PC-3 (cell line): ENCODE results near the gene UPK2. TPM values are rescaled to one million over a fixed set of nuclear protein-coding genes. Genes with fewer than 3 reads are reported as not detected.

ENCODE experiments used
- ATAC-seq: fragments of 200-7000 bp; cut with Tn5 transposase; 2 replicates; pipeline ENCODE4 v1.9.1; 2020; ENCODE audit warnings: mild to moderate bottlenecking, moderate library complexity
- Bru-seq: library from RNA; stranded (reverse); fragments of 400-500 nt; gene quantifications from one replicate; lab custom pipeline; 2021; lab: Mats Ljungman, UMichigan
- BruChase-seq, 2 experiments: library from RNA; stranded (reverse); fragments of 400-500 nt; gene quantifications; one replicate each; lab custom pipeline; 2021; lab: Mats Ljungman, UMichigan
- BruUV-seq: library from RNA; stranded (reverse); fragments of 400-500 nt; replicated peaks from 2 replicates; lab custom pipeline; 2021; lab: Mats Ljungman, UMichigan
- CTCF ChIA-PET: fragments of 300-600 bp; sonication (Branson Sonifier 250); formaldehyde crosslinking; loops from one replicate; lab custom pipeline; 2022; ENCODE audit warnings: antibody characterized with exemption; lab: Charles Lee
- POLR2A ChIA-PET: fragments of 300-600 bp; sonication (Branson Sonifier 250); formaldehyde crosslinking; loops from one replicate; lab custom pipeline; 2022; ENCODE audit warnings: antibody characterized with exemption; ENCODE audit not compliant: unreplicated experiment; lab: Charles Lee
- DNase-seq: peaks from one replicate; pipeline ENCODE4 v3.0.0-alpha.2; 2015
- H2AFZ ChIP-seq: fragments of 300-600 bp; sonication (generic); 2 replicates; pipeline ENCODE4 v1.6.0; 2016; ENCODE audit warnings: antibody characterized with exemption, low read length
- H3F3A ChIP-seq: fragments of 300-600 bp; sonication (generic); one replicate; pipeline ENCODE4 v1.6.0; 2017; ENCODE audit warnings: antibody characterized with exemption, low read length, control low read depth, mild to moderate bottlenecking; ENCODE audit not compliant: unreplicated experiment
- H3K27ac ChIP-seq: fragments of 300-600 bp; sonication (generic); 2 replicates; pipeline ENCODE4 v1.5.1; 2016; ENCODE audit warnings: mild to moderate bottlenecking, low read length
- H3K27me3 ChIP-seq: fragments of 300-600 bp; sonication (generic); 2 replicates; pipeline ENCODE4 v1.6.1; 2016; ENCODE audit warnings: low read length, mixed read lengths
- H3K36me3 ChIP-seq: fragments of 300-600 bp; sonication (generic); 2 replicates; pipeline ENCODE4 v1.6.1; 2016; ENCODE audit warnings: low read depth, mixed run types, low read length, mixed read lengths
- H3K4me1 ChIP-seq: fragments of 300-600 bp; sonication (generic); 2 replicates; pipeline ENCODE4 v1.5.1; 2016; ENCODE audit warnings: low read length; ENCODE audit not compliant: insufficient read depth
- H3K4me2 ChIP-seq: fragments of 300-600 bp; sonication (generic); 2 replicates; pipeline ENCODE4 v1.6.0; 2016; ENCODE audit warnings: low read length
- H3K4me3 ChIP-seq: fragments of 300-600 bp; sonication (generic); 2 replicates; pipeline ENCODE4 v1.5.1; 2016; ENCODE audit warnings: mild to moderate bottlenecking, low read length, mixed read lengths
- H3K79me2 ChIP-seq: fragments of 300-600 bp; sonication (generic); 2 replicates; pipeline ENCODE4 v1.6.1; 2017; ENCODE audit warnings: low read length, mixed read lengths
- H3K9ac ChIP-seq: fragments of 300-600 bp; sonication (generic); 2 replicates; pipeline ENCODE4 v1.6.0; 2016; ENCODE audit warnings: mild to moderate bottlenecking, low read length
- H3K9me2 ChIP-seq: fragments of 300-600 bp; sonication (generic); replicated peaks from 2 replicates; pipeline ENCODE4 v1.6.1; 2016; ENCODE audit warnings: mixed run types, low read length, mixed read lengths
- H3K9me3 ChIP-seq: fragments of 300-600 bp; sonication (generic); 2 replicates; pipeline ENCODE4 v1.6.1; 2016; ENCODE audit warnings: low read length, mixed read lengths
- H4K20me1 ChIP-seq: fragments of 300-600 bp; sonication (generic); 2 replicates; pipeline ENCODE4 v1.6.1; 2016; ENCODE audit warnings: low read length, mixed read lengths
- EZH2 ChIP-seq: fragments of 300-600 bp; sonication (generic); IDR thresholded peaks from one replicate; pipeline ENCODE4 v1.6.1; 2017; ENCODE audit warnings: antibody characterized with exemption, mild to moderate bottlenecking, low read length; ENCODE audit not compliant: unreplicated experiment
- intact Hi-C: fragments of 100-400 bp; cut with micrococcal nuclease; formaldehyde crosslinking; loops from 2 replicates; pipeline ENCODE4 v1.9.0; 2023
- long read RNA-seq: library from polyadenylated mRNA; unstranded; transcript quantifications from one replicate; pipeline ENCODE4 v2.0.0, GENCODE V29; 2021; ENCODE audit not compliant: unreplicated experiment
- total RNA-seq: library from RNA; depleted of rRNA; stranded (reverse); fragments of >200 nt; gene quantifications from 2 replicates; pipeline ENCODE4 v1.2.3, GENCODE V29; 2014; rRNA removed
- TF ChIP-seq, protein P1 (sequence below): fragments of 300-600 bp; sonication (generic); conservative IDR thresholded peaks from 2 replicates; pipeline ENCODE4 v1.5.1; 2017; ENCODE audit warnings: antibody characterized with exemption, low read depth, mild to moderate bottlenecking, low read length

The UPK2 gene
- total RNA-seq (0.44 TPM in 1 of 2 replicates, not detected in the other), Bru-seq, nascent RNA (percentile 36 among the genes with signal in this experiment), BruChase-seq, experiment 1, labeled RNA remaining after a 6-hour chase (percentile 25 among the genes with signal in this experiment), BruChase-seq, experiment 2, labeled RNA remaining after a 2-hour chase (percentile 37 among the genes with signal in this experiment)
- long read RNA-seq, partial matches to known transcripts: 0 of 1 reads
- long read RNA-seq, other reads (novel, unspliced or antisense): 1 of 1 reads

DNA sequence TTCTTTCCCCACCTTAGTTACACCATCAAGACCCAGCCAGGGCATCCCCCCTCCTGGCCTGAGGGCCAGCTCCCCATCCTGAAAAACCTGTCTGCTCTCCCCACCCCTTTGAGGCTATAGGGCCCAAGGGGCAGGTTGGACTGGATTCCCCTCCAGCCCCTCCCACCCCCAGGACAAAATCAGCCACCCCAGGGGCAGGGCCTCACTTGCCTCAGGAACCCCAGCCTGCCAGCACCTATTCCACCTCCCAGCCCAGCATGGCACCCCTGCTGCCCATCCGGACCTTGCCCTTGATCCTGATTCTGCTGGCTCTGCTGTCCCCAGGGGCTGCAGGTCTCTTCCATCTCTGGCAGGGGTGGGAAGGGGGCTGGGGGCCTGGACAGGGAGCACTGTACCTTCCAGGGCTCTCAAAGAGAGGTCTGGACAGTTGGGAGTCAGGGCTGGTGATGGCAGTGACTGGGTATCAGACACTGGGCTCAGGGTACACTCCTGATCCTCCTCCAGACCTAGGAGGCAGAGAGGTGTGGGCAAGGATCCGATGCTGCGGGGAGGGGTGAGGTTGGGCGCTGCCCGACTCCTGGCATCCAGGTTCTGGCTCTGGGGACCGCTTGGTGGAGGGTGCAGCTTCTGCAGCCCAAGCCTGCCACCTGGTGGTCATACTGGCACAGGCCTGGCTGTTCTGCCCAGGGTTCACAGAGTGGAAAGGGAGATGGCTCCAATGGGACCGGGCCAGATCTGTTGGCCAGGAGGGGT lies at the start of gene UPK2:
Gene UPK2 (plus strand): TSS at position 205 of the 753 bp plus-strand sequence. CDS start 53 bp downstream, at position 258.
- H3K9me2 ChIP-seq: no peaks in the 10 kb centered on the region
- no TSS peak for BruUV-seq
- H3K27ac ChIP-seq: no peak within 1 kb of the TSS
- no peaks in the 10 kb centered on the region for H4K20me1 ChIP-seq
- no peaks in the 10 kb centered on the region for H3F3A ChIP-seq
- no peak within 1 kb of the TSS for H3K9ac ChIP-seq
- CTCF ChIA-PET: no interaction called here
- H3K79me2 ChIP-seq: no peaks in the 10 kb centered on the region
- DNase-seq (peak; percentile 97), ATAC-seq (peak; percentile 99)
- H3K36me3 ChIP-seq: no peaks in the 10 kb centered on the region
- intact Hi-C loops: loop anchor here (1.0 kb wide), 3 partner anchors 26 to 266 kb away; no protein-coding TSS in a partner anchor
- peak within 1 kb of the TSS; percentile 19; the same call in 1 of the 2 replicates for H3K4me2 ChIP-seq
- H3K4me1 ChIP-seq: peaks cover 8% of the 10 kb centered on the region; the same call in 1 of the 2 replicates
- no peak within 1 kb of the TSS for H2AFZ ChIP-seq
- no peak within 1 kb of the TSS for H3K4me3 ChIP-seq
- POLR2A ChIA-PET: no interaction called here
- H3K27me3 ChIP-seq: no peaks in the 10 kb centered on the region
- no peaks in the 10 kb centered on the region for H3K9me3 ChIP-seq
- TF ChIP-seq, protein P1, sequence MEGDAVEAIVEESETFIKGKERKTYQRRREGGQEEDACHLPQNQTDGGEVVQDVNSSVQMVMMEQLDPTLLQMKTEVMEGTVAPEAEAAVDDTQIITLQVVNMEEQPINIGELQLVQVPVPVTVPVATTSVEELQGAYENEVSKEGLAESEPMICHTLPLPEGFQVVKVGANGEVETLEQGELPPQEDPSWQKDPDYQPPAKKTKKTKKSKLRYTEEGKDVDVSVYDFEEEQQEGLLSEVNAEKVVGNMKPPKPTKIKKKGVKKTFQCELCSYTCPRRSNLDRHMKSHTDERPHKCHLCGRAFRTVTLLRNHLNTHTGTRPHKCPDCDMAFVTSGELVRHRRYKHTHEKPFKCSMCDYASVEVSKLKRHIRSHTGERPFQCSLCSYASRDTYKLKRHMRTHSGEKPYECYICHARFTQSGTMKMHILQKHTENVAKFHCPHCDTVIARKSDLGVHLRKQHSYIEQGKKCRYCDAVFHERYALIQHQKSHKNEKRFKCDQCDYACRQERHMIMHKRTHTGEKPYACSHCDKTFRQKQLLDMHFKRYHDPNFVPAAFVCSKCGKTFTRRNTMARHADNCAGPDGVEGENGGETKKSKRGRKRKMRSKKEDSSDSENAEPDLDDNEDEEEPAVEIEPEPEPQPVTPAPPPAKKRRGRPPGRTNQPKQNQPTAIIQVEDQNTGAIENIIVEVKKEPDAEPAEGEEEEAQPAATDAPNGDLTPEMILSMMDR: peak; percentile 99
- TF ChIP-seq EZH2: no peak

DNA sequence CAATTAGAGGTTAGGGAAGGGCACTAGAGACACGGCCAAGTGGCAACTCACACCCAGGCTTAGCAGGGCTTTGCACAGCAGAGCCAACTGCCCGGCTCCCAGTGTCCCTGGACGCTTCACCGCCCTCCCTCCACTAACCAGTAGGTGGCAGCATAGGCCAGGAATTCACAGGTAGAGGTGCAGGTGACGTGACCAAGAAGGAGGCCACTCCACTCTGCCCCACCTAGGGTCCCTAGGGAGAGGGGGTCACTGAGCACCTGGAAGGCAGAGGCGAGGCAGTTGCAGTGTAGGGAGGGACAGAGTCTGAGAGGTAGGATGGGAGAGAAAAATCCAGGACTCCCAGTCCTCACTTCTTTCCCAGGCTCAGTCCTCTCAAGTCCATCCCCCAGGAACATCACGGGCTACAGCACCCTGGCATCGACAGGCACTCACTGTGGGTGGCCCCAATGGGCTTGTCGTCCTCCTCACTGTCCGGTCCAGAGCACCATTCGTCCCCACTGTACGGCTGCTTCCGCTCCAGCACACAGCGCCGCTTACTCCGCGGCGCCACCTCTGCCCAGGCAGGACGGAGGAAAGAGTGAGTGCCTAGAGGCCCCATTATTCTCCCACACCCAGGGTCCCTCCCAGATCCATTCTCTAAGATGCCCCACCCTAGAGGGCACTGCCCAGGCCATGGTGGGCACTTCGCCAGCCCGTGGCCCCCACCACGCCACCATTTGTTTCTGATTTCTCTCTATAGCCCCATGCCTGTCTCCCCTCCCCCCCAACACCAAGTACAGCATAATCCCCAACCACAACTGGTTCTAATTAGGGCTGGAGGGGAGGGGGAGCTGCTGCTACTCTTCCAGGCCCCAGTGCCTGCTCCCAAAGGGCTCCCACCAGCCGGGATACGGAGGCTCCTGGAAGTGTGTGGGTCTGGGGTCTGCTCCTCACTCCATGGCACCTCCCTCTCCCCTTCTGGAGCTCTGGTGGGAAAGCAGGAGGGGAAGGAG lies 48.8 kb upstream of the UPK2 start:
- CTCF ChIA-PET: interaction anchor here (0.6 kb wide), 1 partner anchor 23 kb away, joined by 3 read pairs; no protein-coding TSS in a partner anchor
- POLR2A ChIA-PET: no interaction called here
- Histone ChIP-seq H3K36me3 (peaks cover 37% of the 10 kb centered on the region), H3K27ac (no peak overlapping the region), H3K4me3 (no peak overlapping the region), H3K9ac (no peak overlapping the region), H3K27me3 (no peaks in the 10 kb centered on the region), H3K4me1 (peaks cover 43% of the 10 kb centered on the region), H4K20me1 (0 out of 2 replicates have a peak, but pooled peaks cover 3% of the 10 kb centered on the region), H2AFZ (no peak overlapping the region), H3K79me2 (peaks cover 72% of the 10 kb centered on the region), H3K4me2 (no peak overlapping the region), H3K9me2 (no peaks in the 10 kb centered on the region), H3K9me3 (no peaks in the 10 kb centered on the region), H3F3A (no peaks in the 10 kb centered on the region)
- intact Hi-C loops: loop anchor here (1.0 kb wide), 2 partner anchors 21 to 49 kb away; partner anchors contain the start of gene UPK2
- DNase-seq (peak; percentile 96), ATAC-seq (peak; percentile 27)
- no peak for TF ChIP-seq EZH2
- TF ChIP-seq, protein P1: peak; percentile 98
- BruUV-seq: no TSS peak
